Muscle layer of colon (tissue), 2 donors: ENCODE measurements around the gene ASH1L.

ENCODE experiments used
- H3K27ac ChIP-seq: one replicate; pipeline ENCODE4 v1.7.0; 2013; ENCODE audit warnings: low read depth, mild to moderate bottlenecking, low read length, moderate library complexity
- H3K27me3 ChIP-seq, 2 donors: one replicate each; pipeline ENCODE4 v1.7.0; 2013; ENCODE audit warnings: low read length in 2 of 2, mild to moderate bottlenecking in 2 of 2; ENCODE audit not compliant: insufficient read depth in 2 of 2, control insufficient read depth in 1 of 2
- H3K36me3 ChIP-seq: one replicate; pipeline ENCODE4 v1.7.0; 2013; ENCODE audit warnings: mild to moderate bottlenecking, low read length; ENCODE audit not compliant: insufficient read depth
- H3K4me1 ChIP-seq: one replicate; pipeline ENCODE4 v1.7.0; 2013; ENCODE audit warnings: mild to moderate bottlenecking, low read length; ENCODE audit not compliant: insufficient read depth
- H3K4me3 ChIP-seq, 2 donors: one replicate each; pipeline ENCODE4 v1.7.0; 2013; ENCODE audit warnings: low read length in 2 of 2, low read depth in 1 of 2, mild to moderate bottlenecking in 1 of 2, moderate library complexity in 1 of 2
- H3K9ac ChIP-seq: one replicate; pipeline ENCODE4 v1.7.0; 2013; ENCODE audit warnings: low read length
- H3K9me3 ChIP-seq: one replicate; pipeline ENCODE4 v1.7.0; 2013; ENCODE audit warnings: mild to moderate bottlenecking, low read length
- donor health status: abdominal sarcoma.
- donor health status: Adenocarcinoma of cecum.

The ASH1L gene

GRCh38 chr1:155313261-155313660 lies 249.3 kb downstream of the ASH1L start:
- Histone ChIP-seq H3K27me3 (no peaks in the 10 kb centered on the region), H3K9me3 (no peaks in the 10 kb centered on the region), H3K4me3 (no peak overlapping the region), H3K36me3 (peaks cover 4% of the 10 kb centered on the region), H3K9ac (no peak overlapping the region), H3K4me1 (peaks cover 14% of the 10 kb centered on the region), H3K27ac (no peak overlapping the region)

GRCh38 chr1:155309423-155310021 lies 253.1 kb downstream of the ASH1L start:
- peak overlapping the region; percentile 51 to 83 for H3K4me3 ChIP-seq
- peak overlapping the region; percentile 62 for H3K27ac ChIP-seq
- no peaks in the 10 kb centered on the region for H3K9me3 ChIP-seq
- peak overlapping the region; percentile 99 for H3K9ac ChIP-seq
- no peaks in the 10 kb centered on the region for H3K27me3 ChIP-seq
- peaks cover 14% of the 10 kb centered on the region for H3K4me1 ChIP-seq
- H3K36me3 ChIP-seq = no peaks in the 10 kb centered on the region

GRCh38 chr1:155308493-155309422 lies 253.8 kb downstream of the ASH1L start, which contains the start of gene FDPS:
TSS of gene FDPS (plus strand) at chr1:155308866. CDS start at chr1:155309790, 924 bp downstream.
- Histone ChIP-seq H3K36me3 (no peaks in the 10 kb centered on the region), H3K9ac (peak within 1 kb of the TSS; percentile 99), H3K4me1 (peaks cover 14% of the 10 kb centered on the region), H3K9me3 (no peaks in the 10 kb centered on the region), H3K4me3 (peak within 1 kb of the TSS; percentile 51 to 83), H3K27me3 (no peaks in the 10 kb centered on the region), H3K27ac (peak within 1 kb of the TSS; percentile 84)

GRCh38 chr1:155307247-155307740 lies 255.3 kb downstream of the ASH1L start:
- Histone ChIP-seq H3K36me3 (no peaks in the 10 kb centered on the region), H3K27me3 (no peaks in the 10 kb centered on the region), H3K4me3 (no peak overlapping the region), H3K4me1 (peaks cover 14% of the 10 kb centered on the region), H3K9me3 (no peaks in the 10 kb centered on the region), H3K27ac (no peak overlapping the region), H3K9ac (no peak overlapping the region)

GRCh38 chr1:155305881-155306391 lies 256.7 kb downstream of the ASH1L start:
- no peak overlapping the region for H3K9ac ChIP-seq
- H3K4me3 ChIP-seq = no peak overlapping the region

GRCh38 chr1:155304558-155305063 lies 258.0 kb downstream of the ASH1L start:
- H3K36me3 ChIP-seq = no peaks in the 10 kb centered on the region
- H3K27me3 ChIP-seq = no peaks in the 10 kb centered on the region
- H3K4me3 ChIP-seq = no peak overlapping the region
- H3K9ac ChIP-seq = no peak overlapping the region
- H3K9me3 ChIP-seq = no peaks in the 10 kb centered on the region
- peaks cover 6% of the 10 kb centered on the region for H3K4me1 ChIP-seq
- no peak overlapping the region for H3K27ac ChIP-seq

More at GRCh38 chr1:155305881-155306391, 256.7 kb downstream of the ASH1L start:
- Histone ChIP-seq H3K9me3 (no peaks in the 10 kb centered on the region), H3K27ac (no peak overlapping the region), H3K4me1 (peaks cover 14% of the 10 kb centered on the region), H3K36me3 (no peaks in the 10 kb centered on the region), H3K27me3 (no peaks in the 10 kb centered on the region)

GRCh38 chr1:155301342-155301841 lies 261.2 kb downstream of the ASH1L start, which contains the start of gene PKLR:
TSS of gene PKLR (minus strand) at chr1:155301438. CDS start at chr1:155301395, 43 bp downstream.
- Histone ChIP-seq H3K4me1 (no peaks in the 10 kb centered on the region), H3K9me3 (no peaks in the 10 kb centered on the region), H3K27ac (no peak within 1 kb of the TSS), H3K27me3 (peaks cover 0 to 10% of the 10 kb centered on the region in 2 donors), H3K4me3 (no peak within 1 kb of the TSS), H3K9ac (no peak within 1 kb of the TSS), H3K36me3 (no peaks in the 10 kb centered on the region)

GRCh38 chr1:155300553-155301329 lies 261.9 kb downstream of the ASH1L start:
- H3K4me1 ChIP-seq = no peaks in the 10 kb centered on the region
- H3K27me3 ChIP-seq = peaks cover 4 to 15% of the 10 kb centered on the region in 2 donors
- no peak overlapping the region for H3K9ac ChIP-seq
- no peak overlapping the region for H3K4me3 ChIP-seq
- no peaks in the 10 kb centered on the region for H3K9me3 ChIP-seq
- no peak overlapping the region for H3K27ac ChIP-seq
- H3K36me3 ChIP-seq = no peaks in the 10 kb centered on the region

- no peaks in the 10 kb centered on the region for H3K4me1 ChIP-seq
- H3K9ac ChIP-seq = no peak overlapping the region
- no peak overlapping the region for H3K4me3 ChIP-seq
- no peak overlapping the region for H3K27ac ChIP-seq
- no peaks in the 10 kb centered on the region for H3K36me3 ChIP-seq
- H3K9me3 ChIP-seq = no peaks in the 10 kb centered on the region
- peaks cover 11 to 22% of the 10 kb centered on the region in 2 donors for H3K27me3 ChIP-seq
Observed at GRCh38 chr1:155300024-155300423, 262.6 kb downstream of the ASH1L start.

GRCh38 chr1:155297384-155297783 lies 265.2 kb downstream of the ASH1L start:
- Histone ChIP-seq H3K27ac (no peak overlapping the region), H3K9ac (no peak overlapping the region), H3K4me3 (no peak overlapping the region), H3K4me1 (no peaks in the 10 kb centered on the region), H3K9me3 (no peaks in the 10 kb centered on the region), H3K36me3 (no peaks in the 10 kb centered on the region), H3K27me3 (peaks cover 11 to 32% of the 10 kb centered on the region in 2 donors)
